GM12801 (cell line): Measurements from ENCODE around the gene CCDC30.

Experiments
- TF ChIP-seq, protein P1 (sequence below): IDR thresholded peaks from one replicate; pipeline ENCODE4 v1.5.1; 2011; ENCODE audit warnings: control low read depth; ENCODE audit not compliant: insufficient read length; ENCODE audit errors: extremely low read depth

CCDC30 gene

DNA sequence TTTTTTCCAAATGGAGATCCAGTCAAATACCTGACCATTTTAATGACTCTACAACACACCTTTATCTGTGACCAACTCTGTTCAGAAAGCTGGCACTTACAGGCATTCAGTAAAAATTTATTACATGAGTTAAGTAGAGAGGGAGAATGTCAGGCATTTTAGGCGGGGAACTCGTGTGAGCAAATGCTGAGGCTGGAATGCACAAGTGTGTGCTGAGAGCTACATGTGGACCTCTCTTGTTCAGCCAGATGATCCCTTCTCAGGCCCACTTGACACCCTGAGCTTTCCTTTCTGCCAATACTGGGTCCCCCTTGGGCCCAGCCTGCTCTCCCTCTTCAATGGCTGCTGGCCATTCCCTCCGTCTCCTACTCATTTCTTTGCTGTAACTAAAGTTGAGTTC, 206.8 kb downstream of the CCDC30 start:
- TF ChIP-seq, protein P1, sequence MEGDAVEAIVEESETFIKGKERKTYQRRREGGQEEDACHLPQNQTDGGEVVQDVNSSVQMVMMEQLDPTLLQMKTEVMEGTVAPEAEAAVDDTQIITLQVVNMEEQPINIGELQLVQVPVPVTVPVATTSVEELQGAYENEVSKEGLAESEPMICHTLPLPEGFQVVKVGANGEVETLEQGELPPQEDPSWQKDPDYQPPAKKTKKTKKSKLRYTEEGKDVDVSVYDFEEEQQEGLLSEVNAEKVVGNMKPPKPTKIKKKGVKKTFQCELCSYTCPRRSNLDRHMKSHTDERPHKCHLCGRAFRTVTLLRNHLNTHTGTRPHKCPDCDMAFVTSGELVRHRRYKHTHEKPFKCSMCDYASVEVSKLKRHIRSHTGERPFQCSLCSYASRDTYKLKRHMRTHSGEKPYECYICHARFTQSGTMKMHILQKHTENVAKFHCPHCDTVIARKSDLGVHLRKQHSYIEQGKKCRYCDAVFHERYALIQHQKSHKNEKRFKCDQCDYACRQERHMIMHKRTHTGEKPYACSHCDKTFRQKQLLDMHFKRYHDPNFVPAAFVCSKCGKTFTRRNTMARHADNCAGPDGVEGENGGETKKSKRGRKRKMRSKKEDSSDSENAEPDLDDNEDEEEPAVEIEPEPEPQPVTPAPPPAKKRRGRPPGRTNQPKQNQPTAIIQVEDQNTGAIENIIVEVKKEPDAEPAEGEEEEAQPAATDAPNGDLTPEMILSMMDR = no peak

DNA sequence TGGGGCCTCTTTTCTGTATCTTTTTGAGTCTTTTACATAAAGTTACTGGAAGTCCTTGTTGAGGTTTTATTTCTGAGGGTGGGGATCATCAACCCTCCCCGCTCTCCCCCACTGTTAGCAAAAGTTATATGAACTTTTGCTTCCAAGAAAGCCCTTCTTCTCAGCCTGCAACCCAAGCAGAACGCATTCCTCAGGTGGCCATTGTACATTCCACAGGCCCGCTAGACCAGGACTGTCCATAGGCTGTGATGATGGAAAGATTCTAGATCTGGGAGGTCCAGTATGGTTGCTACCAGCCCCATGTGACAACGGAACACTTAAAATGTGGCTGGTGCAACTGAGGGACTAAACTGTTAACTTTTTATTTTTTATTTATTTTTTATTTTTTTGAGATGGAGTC, 207.3 kb downstream of the CCDC30 start:
- TF ChIP-seq, protein P1 = no peak

DNA sequence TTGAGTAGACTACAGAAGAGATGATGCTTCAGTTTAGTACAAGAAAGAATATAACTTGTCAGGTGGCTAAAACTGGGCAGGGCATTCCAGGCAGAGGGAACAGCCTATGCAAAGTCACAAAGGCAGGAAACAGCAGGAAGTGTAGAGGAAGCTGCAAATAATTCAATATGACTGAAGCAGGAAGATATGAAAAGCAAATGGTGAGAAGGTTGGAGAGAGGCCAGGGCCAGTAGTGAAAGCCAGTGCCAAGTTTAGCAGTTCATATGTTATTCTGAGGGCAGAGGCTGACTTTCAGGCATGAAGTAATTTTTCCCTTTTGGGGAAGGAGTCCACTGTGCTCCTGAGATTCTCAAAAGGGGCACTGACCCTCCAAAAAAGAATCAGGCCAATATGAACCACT, 211.1 kb downstream of the CCDC30 start:
- TF ChIP-seq, protein P1 = no peak

DNA sequence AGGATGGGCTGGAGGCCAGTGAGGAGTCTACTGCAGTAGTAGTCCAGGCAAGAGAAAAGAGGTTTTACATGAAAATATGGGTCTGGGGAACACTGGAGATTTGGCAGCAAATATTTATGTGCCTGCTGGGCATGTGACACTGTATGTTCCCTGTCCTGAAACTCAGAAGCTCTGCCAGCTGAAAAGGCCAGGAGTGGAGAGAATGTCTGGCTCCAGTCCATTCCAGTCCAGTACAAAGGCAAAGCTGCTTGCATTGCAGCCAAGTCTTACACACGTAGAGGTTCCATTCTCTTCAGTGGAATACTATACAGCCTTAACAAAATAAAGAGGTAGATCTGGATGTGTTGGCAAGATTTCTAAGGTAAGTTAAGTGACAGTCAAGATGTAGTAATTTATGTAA, 211.6 kb downstream of the CCDC30 start:
- TF ChIP-seq, protein P1 = no peak

DNA sequence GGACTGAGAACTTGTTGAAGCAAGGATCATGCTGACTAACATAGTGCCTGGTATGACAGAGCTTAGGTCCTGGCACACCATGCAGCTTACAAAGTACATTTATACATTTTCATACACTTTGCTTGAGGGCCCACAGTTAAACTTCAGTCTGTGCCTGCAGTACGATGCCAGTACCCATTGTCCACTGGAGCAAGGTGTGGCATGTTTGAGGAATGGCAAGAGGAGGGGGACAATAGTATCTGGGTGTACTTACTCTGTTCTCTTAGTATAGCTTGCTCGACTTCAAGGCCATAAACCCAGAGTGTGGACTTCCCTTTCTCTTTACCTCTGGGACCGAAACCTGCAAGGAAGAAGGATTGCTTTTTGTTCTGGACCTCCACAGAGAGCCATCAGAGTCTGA, 212.4 kb downstream of the CCDC30 start:
- TF ChIP-seq, protein P1 = no peak

DNA sequence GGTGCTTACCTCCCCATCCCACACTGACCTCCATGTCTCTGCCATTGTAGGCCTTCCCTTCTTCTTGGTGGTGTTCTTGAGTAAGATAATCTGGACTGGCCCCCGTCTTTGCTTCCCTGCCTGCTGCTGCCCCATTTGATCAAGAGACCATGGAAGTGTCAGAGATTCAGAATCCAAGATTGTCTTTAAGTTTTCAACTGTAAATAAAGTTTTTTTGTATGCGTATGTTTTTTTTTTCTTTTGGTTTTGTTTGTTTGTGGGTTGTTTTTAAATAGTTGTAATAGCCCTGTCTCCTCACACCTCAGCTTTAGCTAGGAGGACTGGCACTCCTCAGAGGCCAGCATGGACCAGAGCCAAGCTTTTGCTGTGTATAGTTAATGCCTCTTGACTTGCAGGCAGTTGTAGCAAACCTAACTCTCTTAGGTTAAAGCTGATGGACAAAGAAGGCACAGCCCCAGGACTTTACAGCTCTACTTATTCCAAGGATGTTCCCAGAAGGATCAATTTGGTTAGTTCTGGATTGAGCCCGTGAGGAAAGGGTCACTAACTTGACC, 213.5 kb downstream of the CCDC30 start:
- TF ChIP-seq, protein P1 = no peak

DNA sequence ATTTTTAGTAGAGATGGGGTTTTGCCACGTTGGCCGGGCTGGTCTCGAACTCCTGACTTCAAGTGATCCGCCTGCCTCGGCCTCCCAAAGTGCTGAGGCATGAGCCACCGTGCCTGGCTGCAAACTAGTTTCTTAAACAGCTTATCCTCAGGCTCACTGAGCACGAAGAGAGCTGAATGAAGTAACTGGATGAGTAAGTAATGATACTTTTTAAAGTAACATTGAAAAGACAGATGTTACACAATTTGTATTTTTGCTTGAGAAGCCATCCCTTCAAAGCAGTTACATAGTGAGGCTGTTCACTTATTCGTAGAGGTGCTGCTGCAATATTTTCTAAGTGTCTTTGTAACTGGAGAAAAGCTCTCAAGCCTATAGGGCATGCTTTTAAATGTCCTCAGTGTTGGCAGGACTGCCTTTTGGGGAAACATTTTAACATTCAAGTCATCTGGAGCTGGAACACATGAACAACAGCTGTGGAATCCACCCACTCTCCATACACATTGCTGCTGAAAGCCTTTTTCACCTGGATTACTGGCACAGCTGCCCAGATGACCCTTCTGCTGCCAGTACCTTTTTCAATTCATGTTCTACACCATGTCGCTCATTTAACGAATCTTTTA, 216.4 kb downstream of the CCDC30 start:
- TF ChIP-seq, protein P1 = no peak
